Left ventricle myocardium superior (tissue), 1 donor: ENCODE results near the gene TBX4. TPM values are rescaled to one million over a fixed set of nuclear protein-coding genes. Genes with fewer than 3 reads are reported as not detected.
"Not testable (repeated sequence)": the region's sequence is repeated elsewhere in the genome, so short reads cannot be mapped to it uniquely, and the experiment has no call there.

ENCODE experiments used
- ATAC-seq: fragments of 200-7000 bp; cut with Tn5 transposase; one replicate; pipeline ENCODE4 v1.9.1; 2020; ENCODE audit warnings: mild to moderate bottlenecking, moderate library complexity
- DNase-seq: peaks from one replicate; pipeline ENCODE4 v3.0.0-alpha.2; 2020
- intact Hi-C: fragments of 100-400 bp; cut with micrococcal nuclease; formaldehyde crosslinking; loops from one replicate; pipeline ENCODE4 v1.11.0; 2022
- total RNA-seq: library from RNA; stranded (reverse); fragmentation: NEBNext Ultra II Directional; extraction: Animal tissue kit (Norgen Biotek cat#: 25700); gene quantifications from one replicate; pipeline ENCODE4 v1.2.1, GENCODE V29; 2021
- donor health status: DM: no; HTN: yes; CAD: no; lungs with severe emphysema.

The TBX4 gene
- total RNA-seq, 1 donor from 2014 or later = not detected

- intact Hi-C loops = no loop called here
- ATAC-seq = no peak
Measured at GRCh38 chr17:61505846-61506627, 53.8 kb downstream of the TBX4 start.

DNA sequence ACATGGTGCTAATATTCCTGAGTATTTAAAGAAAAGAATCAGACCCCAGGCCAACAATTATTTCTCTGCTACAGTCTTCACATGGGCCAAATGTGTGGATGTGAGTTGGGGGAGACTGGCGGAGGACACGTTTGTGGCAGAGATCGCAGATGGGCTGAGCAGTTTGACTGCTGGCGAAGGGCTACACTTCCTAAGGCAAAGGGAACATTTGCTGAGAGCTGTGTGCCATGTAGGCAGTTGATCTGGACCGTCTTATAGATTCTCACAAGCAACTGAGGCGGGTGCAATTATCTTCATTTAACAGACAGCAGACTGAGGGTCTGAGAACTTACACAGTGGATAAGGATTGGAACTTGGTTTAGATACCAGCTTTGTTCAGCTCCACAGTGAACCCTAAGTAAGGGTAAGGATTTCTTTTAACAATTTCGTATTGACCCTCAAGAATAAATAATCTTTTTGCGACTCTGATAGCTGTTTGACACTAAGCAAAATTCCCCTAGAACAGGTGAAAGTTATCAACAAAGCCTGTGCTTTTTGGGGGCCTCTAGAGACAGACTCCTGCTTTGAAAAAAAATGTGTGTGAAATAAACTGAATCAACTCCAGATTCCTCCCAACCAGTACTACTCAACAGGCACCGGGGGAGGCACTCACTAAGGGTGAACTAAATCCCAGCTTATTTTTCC lies 55.3 kb downstream of the TBX4 start:
- DNase-seq (no peak), ATAC-seq (no peak)
- intact Hi-C loops = no loop called here

More at GRCh38 chr17:61505846-61506627, 53.8 kb downstream of the TBX4 start:
- no peak for DNase-seq

DNA sequence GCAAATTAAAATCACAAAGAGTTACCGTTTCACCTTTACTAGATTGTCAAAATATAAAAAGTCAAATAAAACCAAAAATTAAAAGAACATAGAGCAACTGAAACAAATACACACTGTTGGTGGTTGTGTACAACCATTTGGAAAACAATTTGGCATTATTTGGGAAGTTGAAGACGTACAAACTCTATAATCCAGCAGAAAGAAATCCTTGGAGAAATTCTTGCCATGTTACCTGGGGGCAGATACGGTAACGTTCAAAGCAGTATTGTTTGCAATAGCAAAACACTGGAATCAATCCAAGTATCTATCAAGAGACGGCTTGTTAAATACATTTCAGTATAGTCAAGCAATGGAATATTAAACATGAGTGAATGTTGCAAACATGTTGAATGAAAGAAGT lies 56.7 kb downstream of the TBX4 start:
- intact Hi-C loops = no loop called here
- ATAC-seq (no peak), DNase-seq (no peak)

DNA sequence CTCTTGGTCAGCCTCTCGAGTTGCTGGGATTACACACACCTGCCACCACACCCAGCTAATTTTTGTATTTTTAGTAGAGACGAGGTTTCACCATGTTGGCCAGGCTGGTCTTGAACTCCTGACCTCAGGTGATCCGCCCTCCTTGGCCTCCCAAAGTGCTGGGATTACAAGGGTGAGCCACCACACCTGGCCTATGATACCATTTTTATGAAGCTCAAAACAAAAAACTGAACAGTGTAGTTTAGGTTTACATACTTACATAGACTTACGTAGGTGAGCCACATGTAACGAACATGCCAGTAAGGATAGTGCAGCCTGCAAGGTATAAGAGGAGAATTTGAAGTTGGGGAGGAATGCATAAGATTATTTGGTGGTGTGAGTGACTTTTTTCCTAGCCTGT lies 57.2 kb downstream of the TBX4 start:
- ATAC-seq, DNase-seq, intact Hi-C loops: not testable (repeated sequence)

DNA sequence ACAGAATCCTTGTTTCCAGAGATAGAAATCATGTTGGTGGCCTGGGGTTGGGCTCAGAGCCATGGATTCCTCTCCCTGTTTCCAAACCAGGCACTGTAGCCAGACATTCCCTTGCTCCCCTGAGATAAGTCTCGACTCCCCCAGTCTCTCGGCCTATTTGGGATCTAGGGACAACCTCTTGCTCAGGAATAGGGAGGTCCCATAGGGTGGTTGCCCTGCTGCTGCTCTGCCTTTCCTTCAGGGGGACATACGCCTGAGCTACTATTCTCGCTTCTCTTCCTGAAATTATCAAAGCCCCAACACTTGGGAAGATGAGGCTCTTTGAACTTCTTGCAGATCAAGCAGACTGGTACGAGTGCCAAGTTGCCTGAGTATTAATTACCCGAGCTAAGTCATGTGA lies 58.0 kb downstream of the TBX4 start:
- no peak for DNase-seq
- ATAC-seq = no peak
- intact Hi-C loops = no loop called here

DNA sequence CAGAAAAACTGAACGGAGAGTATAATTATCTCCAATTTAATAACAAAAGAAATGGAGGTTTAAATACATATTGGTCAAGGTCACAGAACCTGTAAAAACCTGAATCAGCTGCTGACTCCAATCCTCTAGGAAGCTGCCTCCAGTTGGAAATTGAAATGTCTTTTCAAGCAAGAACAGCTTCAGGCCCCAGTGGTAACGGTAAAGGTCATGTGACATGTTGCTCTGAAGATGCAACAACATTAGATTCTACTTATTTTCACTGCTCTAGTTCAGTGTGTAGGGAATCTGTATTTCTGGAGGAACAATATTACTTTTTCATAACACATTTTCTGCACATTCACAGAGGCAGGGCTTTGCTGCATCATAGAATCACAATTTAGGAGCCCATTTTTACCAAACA lies 58.8 kb downstream of the TBX4 start:
- ATAC-seq (no peak), DNase-seq (no peak)
- intact Hi-C loops = no loop called here

GRCh38 chr17:61511480-61512182 lies 59.4 kb downstream of the TBX4 start:
- DNase-seq (no peak), ATAC-seq (no peak)
- intact Hi-C loops = no loop called here

- no peak for DNase-seq
- intact Hi-C loops = no loop called here
- no peak for ATAC-seq
Measured at GRCh38 chr17:61514491-61514890, 62.3 kb downstream of the TBX4 start.

DNA sequence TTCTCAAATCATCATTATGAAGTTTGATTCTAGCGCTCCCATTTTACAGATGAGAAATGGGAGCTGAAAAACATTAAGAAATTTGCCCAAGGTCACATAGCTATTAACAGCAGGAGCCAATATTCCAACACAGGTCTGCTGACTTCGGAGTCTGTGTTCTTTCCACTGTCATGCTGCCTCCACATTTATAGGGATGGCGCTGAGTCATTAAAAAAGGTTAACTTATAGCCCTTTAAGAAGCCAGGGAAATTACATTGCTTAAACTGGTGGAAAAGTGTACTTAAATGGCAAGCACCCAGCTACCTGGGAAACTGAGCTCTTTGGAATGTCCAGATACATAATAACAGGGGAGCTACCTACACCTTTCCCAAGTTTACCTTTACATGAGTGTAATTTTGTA lies 65.0 kb downstream of the TBX4 start:
- DNase-seq (no peak), ATAC-seq (no peak)
- intact Hi-C loops = no loop called here

GRCh38 chr17:61517843-61518606 lies 65.8 kb downstream of the TBX4 start:
- no peak for DNase-seq

GRCh38 chr17:61519139-61519538 lies 66.9 kb downstream of the TBX4 start:
- intact Hi-C loops = no loop called here
- DNase-seq = no peak

More at GRCh38 chr17:61517843-61518606, 65.8 kb downstream of the TBX4 start:
- no peak for ATAC-seq
- intact Hi-C loops = no loop called here

DNA sequence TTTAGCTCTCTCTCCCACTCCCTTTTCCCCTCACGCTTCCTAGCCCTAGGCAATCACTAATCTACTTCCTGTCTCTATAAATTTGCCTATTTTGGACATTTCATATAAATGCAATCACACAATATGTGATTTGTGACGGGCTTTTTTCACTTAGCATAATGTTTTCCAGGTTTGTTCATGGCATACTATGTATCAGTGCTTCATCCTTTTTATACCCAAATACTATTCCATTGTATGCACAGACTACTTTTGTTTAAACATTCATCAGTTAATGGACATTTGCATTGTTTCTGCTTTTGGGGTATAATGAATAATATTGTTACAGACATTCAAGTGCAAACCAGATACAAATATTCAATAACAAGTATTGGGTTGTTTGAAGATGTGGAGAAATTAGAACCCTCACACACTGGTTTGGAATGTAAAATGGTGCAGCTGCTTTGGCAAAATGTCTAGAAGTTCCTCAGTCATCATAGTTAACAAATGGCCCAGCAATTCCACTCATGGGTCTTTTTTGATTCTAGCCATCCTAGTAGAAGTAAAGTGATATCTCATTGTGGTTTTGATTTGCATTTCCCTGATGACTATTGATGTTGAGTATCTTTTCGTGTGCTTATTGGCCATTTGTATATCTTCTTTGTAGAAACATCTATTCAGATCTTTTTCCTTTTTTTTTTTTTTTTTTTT lies 67.7 kb downstream of the TBX4 start:
- intact Hi-C loops = no loop called here
- DNase-seq = no peak

More at GRCh38 chr17:61519139-61519538, 66.9 kb downstream of the TBX4 start:
- no peak for ATAC-seq

GRCh38 chr17:61520897-61521296 lies 68.7 kb downstream of the TBX4 start:
- intact Hi-C loops = no loop called here
- no peak for DNase-seq
- no peak for ATAC-seq

More for the DNA sequence above, 67.7 kb downstream of the TBX4 start:
- no peak for ATAC-seq

DNA sequence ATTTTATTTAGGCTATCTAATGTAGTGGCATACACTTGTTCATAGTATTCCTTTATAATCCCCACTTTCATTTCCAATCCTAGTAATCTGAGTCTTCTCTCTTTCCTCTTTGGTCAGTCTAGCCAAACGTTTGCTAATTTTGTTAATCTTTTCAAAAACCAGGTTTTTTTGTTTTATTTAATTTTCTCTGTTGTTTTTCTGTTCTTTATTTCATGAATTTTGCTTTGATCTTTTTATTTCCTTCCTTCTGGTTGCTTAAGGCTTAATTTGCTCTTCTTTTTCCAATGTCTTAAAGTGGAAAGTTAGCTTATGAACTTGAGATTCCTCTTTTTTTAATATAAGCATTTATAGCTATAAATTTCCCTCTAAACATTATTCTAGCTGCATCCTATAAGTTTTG lies 69.9 kb downstream of the TBX4 start:
- DNase-seq = no peak
- intact Hi-C loops = no loop called here
- no peak for ATAC-seq

DNA sequence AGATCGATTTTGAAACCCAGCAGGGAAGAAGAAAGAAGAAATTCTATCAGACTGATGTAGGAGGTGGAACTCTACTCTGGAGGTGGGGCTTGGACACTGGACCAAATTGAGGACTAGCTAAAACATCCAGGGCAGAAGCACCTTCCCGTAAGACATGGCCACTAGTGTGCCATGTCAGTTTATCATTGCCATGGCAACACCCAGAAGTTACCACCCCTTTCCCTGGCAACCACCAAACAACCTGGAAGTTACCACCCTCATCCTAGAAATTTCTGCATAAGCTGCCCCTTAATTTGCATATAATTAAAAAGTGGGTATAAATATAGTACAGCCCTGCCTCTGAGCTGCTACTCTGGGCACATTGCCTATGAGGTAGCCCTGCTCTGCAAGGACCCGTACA lies 72.1 kb downstream of the TBX4 start:
- ATAC-seq (no peak), DNase-seq (no peak)
- intact Hi-C loops = no loop called here

- intact Hi-C loops, DNase-seq, ATAC-seq: not testable (repeated sequence)
Measured at GRCh38 chr17:61527441-61527840, 75.2 kb downstream of the TBX4 start.

DNA sequence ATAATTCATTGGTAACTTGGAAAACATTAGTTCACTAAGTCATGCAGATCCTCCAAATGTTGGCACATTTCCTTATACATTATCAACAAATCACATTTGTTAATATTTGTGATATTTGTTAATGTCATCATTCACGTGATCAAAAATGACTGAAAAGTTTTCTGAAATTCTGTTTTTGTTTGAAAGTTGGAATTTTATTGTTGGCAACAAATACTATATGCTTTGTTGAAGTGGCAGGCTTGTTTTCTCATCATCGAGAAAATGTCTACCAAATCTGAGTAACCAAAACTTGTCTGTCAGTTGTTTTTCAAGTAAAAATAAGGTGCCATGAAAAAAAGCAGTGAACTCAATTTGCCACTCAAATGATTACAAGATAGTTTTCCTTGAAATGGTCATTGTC lies 75.9 kb downstream of the TBX4 start:
- ATAC-seq = no peak

DNA sequence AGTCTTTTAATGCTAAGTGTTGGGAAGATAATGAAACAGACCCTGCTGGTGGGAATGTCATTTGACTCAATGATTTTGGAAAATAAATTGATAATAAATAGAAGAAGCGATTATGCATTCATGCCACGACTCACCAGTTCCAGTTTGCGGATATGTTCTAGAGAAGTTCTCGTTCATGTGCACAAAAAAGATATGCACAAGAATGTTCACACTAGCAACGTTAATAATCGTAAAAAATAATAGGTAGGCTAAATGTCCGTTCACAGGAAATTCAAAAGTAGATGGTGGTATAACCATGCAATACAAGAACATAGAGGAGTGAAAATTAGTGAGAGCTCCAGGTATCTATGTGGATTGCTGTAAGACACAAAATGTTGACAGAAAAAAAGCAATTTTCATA lies 79.0 kb downstream of the TBX4 start:
- ATAC-seq (no peak), DNase-seq (no peak)
- intact Hi-C loops = no loop called here

More for the DNA sequence above, 75.9 kb downstream of the TBX4 start:
- intact Hi-C loops = no loop called here
- no peak for DNase-seq

GRCh38 chr17:61532826-61533225 lies 80.6 kb downstream of the TBX4 start:
- intact Hi-C loops = no loop called here
- no peak for ATAC-seq
- DNase-seq = no peak
